Activated gamma-delta T cell (primary cell): Measurements from ENCODE around the gene ZFYVE28.
"Not testable (repeated sequence)": the region's sequence is repeated elsewhere in the genome, so short reads cannot be mapped to it uniquely, and the experiment has no call there.

Source experiments
- DNase-seq: peaks from one replicate; lab custom pipeline; 2025; lab: John Stamatoyannopoulos, UW
- total RNA-seq, 2 donors: gene quantifications; one replicate each; lab custom pipeline; 2026; lab: John Stamatoyannopoulos, UW

The ZFYVE28 gene
- 56.4 to 132 reads per million in 2 donors for total RNA-seq

- DNase-seq = no peak
Measured at GRCh38 chr4:2417765-2418649, at the start of gene ZFYVE28. ZFYVE28 (minus strand) TSS chr4:2418645; CDS start chr4:2418323, 322 bp downstream.

DNA sequence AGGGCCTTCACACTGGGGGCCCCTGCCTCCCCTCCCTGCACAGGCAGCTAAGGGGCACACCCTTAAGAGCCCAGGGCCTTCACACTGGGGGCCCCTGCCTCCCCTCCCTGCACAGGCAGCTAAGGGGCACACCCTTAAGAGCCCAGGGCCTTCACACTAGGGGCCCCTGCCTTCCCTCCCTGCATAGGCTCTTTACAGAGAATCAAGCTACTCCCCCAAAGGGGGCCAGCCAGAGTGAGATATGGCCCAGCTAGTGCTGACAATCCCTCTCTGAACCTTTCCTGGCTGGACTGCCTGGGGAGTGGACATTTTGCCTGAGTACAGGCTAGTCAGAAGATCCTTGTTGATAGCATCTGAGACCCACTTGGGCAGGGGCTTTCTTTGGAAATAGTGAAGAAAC, 47.1 kb upstream of the ZFYVE28 start:
- DNase-seq = not testable (repeated sequence)

- no peak for DNase-seq
Measured at GRCh38 chr4:2465032-2465431, 46.6 kb upstream of the ZFYVE28 start.

- DNase-seq = no peak
Measured at GRCh38 chr4:2462992-2463762, 44.7 kb upstream of the ZFYVE28 start.

DNA sequence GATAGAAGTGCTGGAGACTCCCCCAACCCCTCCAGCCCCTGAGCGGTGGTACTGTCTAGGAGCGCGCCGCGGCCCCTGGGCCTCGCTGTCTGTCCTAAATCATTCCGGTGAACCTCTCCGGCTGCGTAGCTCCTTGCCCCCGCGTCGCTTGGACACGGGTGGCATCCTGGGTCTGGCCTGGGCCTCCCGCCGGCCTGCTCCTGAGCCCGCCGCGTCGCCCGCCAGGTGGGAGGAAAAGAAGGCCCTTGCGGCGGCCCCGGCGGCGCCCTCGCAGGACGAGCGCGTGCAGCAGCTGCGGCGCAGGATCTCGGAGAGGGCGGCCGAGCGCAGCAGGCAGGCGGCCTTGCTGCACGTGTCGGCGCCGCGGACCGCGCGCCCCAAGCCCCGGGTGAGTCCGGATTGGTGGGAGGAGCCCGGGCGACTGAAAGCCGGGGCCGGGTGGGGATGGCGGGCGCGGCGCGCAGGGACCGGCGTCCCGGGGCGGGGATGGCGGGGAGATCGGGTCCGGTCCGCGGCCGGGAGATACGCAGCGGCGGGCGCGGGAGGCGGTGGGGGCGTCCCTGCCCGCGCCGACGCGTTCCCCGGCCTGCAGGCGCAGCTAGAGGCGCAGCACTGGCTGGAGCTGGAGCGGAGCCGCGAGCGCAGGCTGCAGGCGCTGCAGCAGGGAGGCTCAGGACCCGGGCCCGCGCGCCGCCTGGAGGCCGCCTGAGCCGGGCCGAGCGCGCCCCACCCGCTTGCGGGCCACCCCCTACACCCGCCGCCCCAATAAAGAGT, 44.0 kb upstream of the ZFYVE28 start:
- peak; percentile 60 for DNase-seq

DNA sequence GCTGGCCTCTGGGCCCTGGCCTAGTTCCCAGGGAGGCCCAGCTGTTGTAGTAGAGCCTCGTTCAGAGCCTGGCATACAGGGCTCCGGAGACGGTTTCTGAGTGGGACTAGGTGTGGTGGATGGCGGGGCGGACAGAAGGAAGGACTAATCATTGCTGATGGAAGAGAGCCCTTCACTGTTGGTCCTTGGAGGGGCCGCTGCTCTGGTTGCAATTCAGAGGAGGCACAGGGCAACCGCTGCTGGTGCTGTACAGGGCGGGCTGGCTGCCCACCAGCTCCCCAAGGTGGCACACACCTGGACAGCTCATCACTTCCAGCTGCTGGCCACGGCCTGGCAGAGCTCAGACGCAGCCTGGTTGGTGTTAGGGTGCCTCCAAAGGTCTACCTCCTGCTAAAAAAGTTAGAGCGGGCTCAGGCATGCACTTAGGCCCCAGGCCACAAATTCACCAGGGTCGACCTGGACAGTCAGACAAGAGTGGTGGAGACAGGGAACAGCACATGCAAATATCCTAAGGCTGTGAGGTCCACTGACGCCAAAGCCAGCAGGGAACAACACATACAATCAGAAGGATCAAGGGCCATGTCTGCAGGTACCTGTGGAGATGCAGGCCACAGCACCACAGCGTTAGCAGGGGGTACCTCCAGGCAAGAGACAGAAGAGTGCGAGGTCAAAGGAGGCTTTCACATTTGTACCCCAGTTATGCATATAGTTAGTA, 43.0 kb upstream of the ZFYVE28 start:
- no peak for DNase-seq

GRCh38 chr4:2459589-2460349, 41.3 kb upstream of the ZFYVE28 start:
- DNase-seq = no peak

GRCh38 chr4:2458546-2459491, 40.4 kb upstream of the ZFYVE28 start:
- DNase-seq = no peak

- no peak for DNase-seq
Measured at GRCh38 chr4:2457481-2458295, 39.2 kb upstream of the ZFYVE28 start.

GRCh38 chr4:2451821-2452785, 33.7 kb upstream of the ZFYVE28 start:
- no peak for DNase-seq

GRCh38 chr4:2451036-2451520, 32.6 kb upstream of the ZFYVE28 start:
- DNase-seq = no peak

DNA sequence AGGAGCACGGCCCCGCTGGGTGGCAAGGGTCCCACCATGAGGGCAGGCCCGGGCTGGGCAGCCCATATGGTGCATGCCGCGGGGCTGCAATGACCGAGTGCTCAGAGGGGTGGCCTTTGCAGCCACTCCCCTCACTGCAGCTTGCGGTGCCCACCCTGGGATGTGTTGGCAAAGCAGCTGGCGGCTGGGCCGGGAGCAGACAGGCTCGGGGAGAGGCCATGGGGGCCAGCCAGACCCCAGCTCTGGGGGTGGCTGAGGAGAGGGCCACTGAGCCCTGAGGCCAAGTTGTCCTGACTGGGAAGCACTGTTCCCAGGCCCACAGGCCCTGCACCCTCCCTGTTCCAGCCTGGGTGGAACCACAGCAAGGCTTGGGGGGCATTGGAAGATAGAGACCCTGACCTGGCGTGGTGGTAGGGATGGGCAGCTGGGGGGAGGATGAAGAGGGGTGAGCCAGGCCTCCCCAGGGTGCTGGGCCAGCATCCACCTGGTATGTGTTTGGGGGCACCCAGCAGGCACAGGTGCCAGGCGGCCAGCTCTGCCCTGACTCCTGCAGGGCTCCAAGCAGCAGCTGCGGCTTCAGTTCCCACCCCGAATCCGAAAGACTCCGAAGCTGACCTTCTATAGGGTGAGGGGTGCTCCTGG, 32.1 kb upstream of the ZFYVE28 start:
- DNase-seq = no peak

GRCh38 chr4:2449511-2450392, 31.3 kb upstream of the ZFYVE28 start:
- DNase-seq = no peak

DNA sequence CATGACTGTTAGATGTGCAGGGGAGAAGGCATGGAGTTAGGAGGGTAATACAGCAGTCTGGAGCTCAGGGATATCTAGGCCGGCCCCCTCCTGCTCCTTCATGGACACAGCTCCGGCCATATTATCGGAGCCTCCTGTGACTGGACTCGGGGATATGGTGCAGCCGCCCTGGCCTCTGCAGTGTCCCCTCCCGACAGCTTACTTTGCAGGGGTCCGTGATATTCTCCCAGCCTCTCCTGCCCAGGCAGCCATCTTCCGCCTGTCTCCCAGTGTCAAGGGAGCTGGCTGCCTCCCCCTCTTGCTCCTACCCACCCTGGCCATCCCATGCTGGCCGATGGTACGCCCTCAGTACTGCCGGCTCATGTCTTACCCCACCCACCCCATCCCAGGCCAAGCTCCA, 30.6 kb upstream of the ZFYVE28 start:
- DNase-seq = no peak

- DNase-seq = no peak
Measured at GRCh38 chr4:2448589-2448988, 30.1 kb upstream of the ZFYVE28 start.
